HG02571 (cell line): ENCODE results near the gene NTPCR.

ENCODE experiments used
- ATAC-seq: cut with Tn5 transposase; IDR thresholded peaks from one replicate; pipeline ENCODE4 v1.9.1; 2021; ENCODE audit warnings: mild to moderate bottlenecking, moderate library complexity; ENCODE audit not compliant: unreplicated experiment

The NTPCR gene

GRCh38 chr1:232956081-232956480 lies 5.7 kb downstream of the NTPCR start:
- no peak for ATAC-seq

DNA sequence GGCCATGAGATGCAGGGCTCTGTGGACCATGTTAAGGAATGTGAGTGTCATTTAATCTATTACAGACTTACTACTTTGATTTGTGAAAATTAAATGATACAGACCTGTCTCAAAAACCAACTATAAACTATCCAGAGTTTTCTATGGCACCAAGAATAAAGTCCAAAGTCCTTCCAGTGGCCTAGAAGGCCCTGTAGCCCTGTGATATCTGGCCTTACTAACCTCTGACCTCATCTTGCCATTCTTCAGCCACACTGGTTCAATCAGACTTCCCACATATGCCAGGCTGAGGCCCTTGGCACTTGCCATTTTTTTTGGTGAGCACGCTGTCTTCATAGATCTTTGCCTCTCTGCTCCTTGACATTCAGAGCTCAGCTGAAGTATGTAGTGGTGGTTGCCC lies 7.7 kb downstream of the NTPCR start:
- ATAC-seq = no peak

- no peak for ATAC-seq
These were observed 12.6 kb downstream of the NTPCR start for GRCh38 chr1:232962761-232963745.

DNA sequence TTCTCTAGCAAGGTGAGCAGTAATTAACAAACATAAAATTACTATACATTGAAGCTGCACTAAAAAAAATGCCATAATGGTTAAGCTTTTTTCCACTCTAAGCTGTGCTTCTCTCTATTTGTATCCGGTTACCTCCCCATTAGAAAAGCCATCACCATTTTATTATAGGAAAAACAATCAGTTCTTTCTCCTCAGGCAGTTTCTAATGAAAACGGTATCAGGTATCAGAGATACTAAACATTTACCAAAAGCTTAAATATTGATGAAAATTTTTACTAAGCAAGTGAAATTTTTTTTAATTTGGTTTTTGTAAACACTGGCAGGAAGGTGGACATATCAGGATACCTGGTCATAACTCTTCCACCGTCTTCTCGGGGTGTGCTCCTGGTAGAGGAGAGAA lies 14.2 kb downstream of the NTPCR start:
- ATAC-seq = no peak

DNA sequence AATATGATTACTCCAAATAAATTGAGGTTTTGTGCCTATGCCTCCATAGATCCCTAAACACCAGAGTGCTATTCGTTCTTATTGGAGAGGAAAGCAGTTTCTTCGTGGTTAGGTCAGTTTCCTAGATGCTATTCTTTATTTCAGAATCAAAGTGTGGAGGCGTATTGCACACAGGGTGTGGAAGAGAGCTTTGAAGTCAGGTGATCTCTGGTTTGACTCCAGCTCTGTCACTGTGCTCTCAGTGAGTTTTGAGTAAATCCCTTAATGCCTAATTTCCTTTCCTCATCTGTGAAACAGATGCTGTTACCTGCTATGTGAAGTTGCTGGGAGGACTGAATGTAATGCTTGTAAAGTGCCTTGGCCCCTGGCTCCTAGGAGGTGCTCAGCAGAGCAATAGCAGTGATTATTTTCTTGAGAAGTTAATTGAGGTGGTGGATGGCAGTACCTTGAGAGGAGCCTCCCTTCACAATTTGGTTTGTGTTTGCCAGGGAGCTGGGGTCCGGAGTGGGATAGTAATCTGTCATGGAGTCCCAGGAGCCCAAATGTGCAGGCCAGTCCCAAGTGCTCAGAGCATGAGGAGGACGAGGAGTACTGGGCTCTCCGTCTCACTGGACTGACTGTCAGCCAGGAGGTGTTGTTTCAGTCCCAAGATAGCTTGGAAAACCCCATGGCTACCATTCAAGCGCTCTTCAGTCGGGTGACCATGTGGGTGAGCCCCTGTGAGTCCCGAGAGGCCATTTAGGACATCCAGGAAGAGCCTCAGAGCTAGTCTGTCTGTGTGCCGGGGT lies 14.9 kb downstream of the NTPCR start:
- peak; percentile 56 for ATAC-seq

GRCh38 chr1:232965912-232966217 lies 15.5 kb downstream of the NTPCR start:
- ATAC-seq = no peak

DNA sequence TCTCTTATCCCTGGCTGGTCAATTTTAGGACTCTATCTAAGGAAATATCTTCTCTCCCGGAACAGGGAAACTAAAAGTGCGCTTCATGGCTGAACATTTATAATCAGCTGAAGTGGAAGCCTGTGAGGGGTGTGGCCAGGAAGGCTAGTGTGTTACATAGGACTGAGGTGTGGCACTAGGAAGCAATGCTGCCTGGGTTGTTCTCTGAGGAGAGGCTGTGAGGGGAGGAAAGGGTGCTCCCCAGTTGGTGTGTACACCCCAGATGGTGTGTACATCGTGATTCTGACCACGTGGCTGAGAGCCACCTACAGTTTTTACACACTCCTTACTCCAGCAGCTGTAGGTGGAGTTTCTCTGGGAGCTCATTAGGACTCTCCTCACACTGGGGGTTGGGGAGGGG lies 16.3 kb downstream of the NTPCR start:
- no peak for ATAC-seq

DNA sequence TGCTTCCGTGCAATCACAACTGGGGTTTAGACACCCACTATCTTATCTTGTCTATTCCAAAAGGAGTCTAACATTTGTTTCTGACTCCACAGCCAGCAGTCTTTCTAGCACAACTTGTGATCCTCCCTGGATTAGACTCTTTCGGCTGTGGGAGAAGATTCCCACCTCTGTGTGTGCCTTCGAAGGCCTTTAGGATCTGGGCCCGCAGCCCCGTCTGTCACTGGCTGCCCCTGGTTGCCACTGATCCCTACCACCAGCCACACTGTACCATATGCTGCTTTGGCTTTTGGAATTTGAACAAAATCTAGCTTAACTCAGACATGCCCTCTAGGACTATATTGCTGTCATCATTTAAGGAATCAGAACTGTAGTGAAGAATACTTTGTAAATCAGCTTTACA lies 18.0 kb downstream of the NTPCR start:
- no peak for ATAC-seq

- ATAC-seq = no peak
These were observed 18.6 kb downstream of the NTPCR start for GRCh38 chr1:232968965-232969364.

GRCh38 chr1:232969799-232970198 lies 19.4 kb downstream of the NTPCR start:
- ATAC-seq = no peak

GRCh38 chr1:232970508-232970907 lies 20.1 kb downstream of the NTPCR start:
- ATAC-seq = no peak

DNA sequence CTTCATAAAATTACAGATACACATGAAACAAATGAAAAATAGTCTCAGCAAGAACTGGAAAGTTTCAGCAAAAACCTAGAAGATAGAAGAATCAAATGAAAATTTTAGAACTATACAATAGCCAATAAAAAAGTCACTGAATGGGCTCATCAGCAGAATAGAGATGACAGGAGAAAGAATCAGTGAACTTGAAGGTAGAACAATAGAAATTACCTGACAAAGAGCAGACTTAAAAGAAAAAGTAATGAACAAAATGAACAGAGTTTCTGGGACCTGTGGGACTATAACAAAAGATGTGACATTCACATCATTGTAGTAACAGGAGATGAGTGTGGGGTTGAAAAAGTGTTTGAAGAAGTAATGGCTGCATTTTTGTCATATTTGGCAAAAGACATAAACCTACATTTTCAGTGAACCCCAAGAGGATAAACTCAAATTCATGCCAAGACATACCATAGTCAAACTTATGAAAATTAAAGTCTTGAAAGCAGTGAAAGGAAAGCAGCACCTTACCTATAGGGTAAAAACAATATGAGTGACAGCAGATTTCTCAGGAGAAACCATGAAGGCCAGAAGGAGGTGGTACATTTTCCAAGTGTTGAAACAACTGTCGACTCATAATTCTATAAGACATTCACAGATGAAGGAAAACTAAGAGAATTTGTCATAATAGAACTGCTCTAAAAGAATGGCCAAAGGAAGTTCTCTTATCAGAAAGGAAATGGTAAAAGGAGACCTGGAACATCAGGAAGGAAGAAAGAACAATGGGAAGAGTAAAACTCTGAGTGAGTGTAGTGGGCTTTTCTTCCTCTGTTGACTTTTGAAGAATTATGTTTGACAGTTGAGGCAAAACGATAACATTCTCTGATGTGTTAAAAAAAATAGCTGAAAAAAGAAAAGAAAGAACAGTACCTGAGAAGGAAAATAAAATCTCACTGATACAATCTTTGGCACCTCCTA lies 23.5 kb downstream of the NTPCR start:
- no peak for ATAC-seq

DNA sequence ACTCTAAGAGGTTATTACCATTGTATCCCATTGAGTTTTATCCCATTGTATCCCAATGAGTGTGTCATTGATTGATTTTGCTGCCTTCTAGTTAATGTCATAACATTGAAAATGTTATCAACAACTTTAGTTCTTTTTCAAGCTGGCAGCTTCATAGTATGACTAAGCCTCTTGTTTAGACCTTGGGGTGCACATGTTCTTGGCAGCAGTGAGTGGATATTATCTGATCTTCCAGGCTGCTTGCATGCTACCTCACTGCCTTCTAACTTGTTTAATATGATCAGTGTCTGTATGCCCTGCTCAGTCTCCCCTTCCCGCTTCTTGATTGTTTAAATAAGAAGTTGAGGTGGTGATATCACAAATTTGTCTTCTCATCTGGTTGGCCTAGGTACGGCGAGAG lies 24.6 kb downstream of the NTPCR start:
- ATAC-seq = no peak

- ATAC-seq = no peak
These were observed 27.8 kb downstream of the NTPCR start for GRCh38 chr1:232978091-232978634.

GRCh38 chr1:232978815-232979214 lies 28.4 kb downstream of the NTPCR start:
- ATAC-seq = no peak

GRCh38 chr1:232979558-232979957 lies 29.1 kb downstream of the NTPCR start:
- no peak for ATAC-seq

DNA sequence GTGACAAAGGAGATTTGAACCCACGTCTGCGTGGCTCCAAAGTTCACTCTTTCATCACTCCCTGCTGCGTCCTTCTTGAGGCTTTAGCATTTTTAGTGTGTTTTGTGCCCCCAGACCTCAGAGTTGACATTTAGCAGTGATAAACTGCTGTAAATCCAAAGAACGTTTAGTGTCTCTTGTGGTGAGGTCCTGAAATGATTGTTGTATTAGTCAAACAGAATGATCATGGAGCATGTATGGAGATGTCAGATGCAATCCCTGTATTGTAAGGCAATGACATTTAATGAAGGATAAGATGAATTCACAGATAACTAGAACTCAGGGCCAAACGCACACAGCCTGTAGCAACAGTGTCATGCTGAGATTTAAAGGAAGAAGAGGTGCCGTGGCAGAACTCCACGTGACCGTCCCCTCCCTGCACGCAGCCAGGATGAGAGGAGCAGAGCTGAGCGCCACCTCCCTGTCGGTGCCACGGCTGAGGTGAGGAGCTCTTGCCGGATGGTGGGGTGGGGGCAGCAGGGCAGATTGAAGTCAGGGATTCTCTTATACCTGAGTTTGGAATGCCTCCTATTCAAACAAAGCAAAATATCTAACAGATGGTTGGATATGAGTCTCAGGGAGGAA lies 30.1 kb downstream of the NTPCR start:
- no peak for ATAC-seq

GRCh38 chr1:232980986-232981560 lies 30.7 kb downstream of the NTPCR start:
- no peak for ATAC-seq

DNA sequence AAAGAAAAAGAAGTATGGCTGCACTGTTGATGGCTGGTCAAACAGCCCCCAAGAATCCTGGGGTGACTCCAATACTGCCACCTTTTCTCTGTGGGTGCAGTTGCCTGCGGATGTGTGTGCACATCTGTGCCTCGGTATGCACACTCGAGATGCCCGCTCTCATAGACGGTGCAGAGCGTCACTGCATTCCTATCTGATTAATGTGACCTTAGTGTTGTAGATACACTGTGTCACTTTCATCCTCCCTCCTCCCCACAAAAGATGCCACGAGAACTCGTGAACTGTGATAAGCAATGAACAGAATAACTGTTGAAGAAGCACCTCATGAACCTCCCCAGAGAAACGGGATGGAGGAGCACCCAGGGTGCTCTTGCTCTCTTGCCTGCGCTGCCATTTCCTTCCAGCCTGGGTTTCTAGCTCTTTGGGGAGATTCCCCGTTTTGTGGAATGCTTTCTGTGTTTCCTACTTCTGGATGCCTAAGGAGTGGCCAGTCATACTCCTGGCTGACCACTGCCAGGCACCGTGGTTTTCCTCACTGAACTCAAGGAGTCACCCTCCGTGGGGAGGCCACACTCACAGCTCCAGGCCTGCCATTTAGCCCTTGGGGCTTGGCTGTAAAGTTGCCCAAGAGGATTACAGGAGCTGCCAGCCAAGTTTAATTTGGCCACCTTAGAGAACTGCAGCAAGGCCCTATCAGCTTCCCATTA lies 32.0 kb downstream of the NTPCR start:
- ATAC-seq = no peak
